Small intestine (tissue), 7 donors: ENCODE measurements around the gene ST6GALNAC6. TPM values are rescaled to one million over a fixed set of nuclear protein-coding genes. Genes with fewer than 3 reads are reported as not detected.
A peak's percentile ranks its signal among the peaks of the same experiment; 100 is the strongest.

Experiments used
- DNase-seq, 2 donors: peaks; one replicate each; pipeline versions ENCODE4 v3.0.0 to v3.0.0-alpha.2; 2013
- FAIRE-seq: peaks from 2 replicates; lab custom pipeline; 2012; peaks lifted over from hg19 to GRCh38; lab: Jason Lieb, UNC
- H3K27ac ChIP-seq, 3 donors: one replicate each; pipeline ENCODE4 v1.5.1; 2013; ENCODE audit warnings: low read length in 2 of 3, mild to moderate bottlenecking in 2 of 3, control low read depth in 1 of 3, inconsistent platforms in 1 of 3, low read depth in 1 of 3, moderate library complexity in 1 of 3
- H3K27me3 ChIP-seq, 3 donors: one replicate each; pipeline ENCODE4 v1.6.1; 2013; ENCODE audit warnings: low read length in 3 of 3, inconsistent platforms in 1 of 3; ENCODE audit not compliant: control insufficient read depth in 3 of 3, insufficient read depth in 3 of 3
- H3K36me3 ChIP-seq, 3 donors: one replicate each; pipeline ENCODE4 v1.6.1; 2013; ENCODE audit warnings: low read length in 3 of 3, inconsistent platforms in 1 of 3, low read depth in 1 of 3, mild to moderate bottlenecking in 1 of 3, moderate library complexity in 1 of 3; ENCODE audit not compliant: control insufficient read depth in 3 of 3, insufficient read depth in 2 of 3
- H3K4me1 ChIP-seq, 3 donors: one replicate each; pipeline ENCODE4 v1.6.1; 2013; ENCODE audit warnings: low read length in 2 of 3, inconsistent platforms in 1 of 3, low read depth in 1 of 3, mild to moderate bottlenecking in 1 of 3, moderate library complexity in 1 of 3; ENCODE audit not compliant: control insufficient read depth in 3 of 3, insufficient read depth in 2 of 3
- H3K4me3 ChIP-seq, 3 donors: one replicate each; pipeline ENCODE4 v1.5.1; 2013; ENCODE audit warnings: low read length in 3 of 3, control low read depth in 1 of 3, inconsistent platforms in 1 of 3, low read depth in 1 of 3, mild to moderate bottlenecking in 1 of 3, moderate library complexity in 1 of 3
- H3K9me3 ChIP-seq, 2 donors: one replicate each; pipeline ENCODE4 v1.6.1; 2013; ENCODE audit warnings: low read depth in 1 of 2, low read length in 1 of 2; ENCODE audit not compliant: control insufficient read depth in 2 of 2, insufficient read depth in 1 of 2
- WGBS, 3 donors: extraction: QIAGEN DNeasy Blood & Tissue Kit; methylation state at CpG; one replicate each; pipeline ENCODE4 v1.1.7; 2013; 5-methylcytosine and 5-hydroxymethylcytosine counted together
- polyA plus RNA-seq, 4 donors: library from polyadenylated mRNA; stranded (reverse) in 3 of 4; unstranded in 1 of 4; fragments of 200-250 nt in 3 of 4; fragments of 120-200 nt in 1 of 4; gene quantifications; one replicate each; pipeline versions ENCODE4 v1.2.1 to v1.2.3, GENCODE V29; 2013
- donor health status: healthy with polysubstance abuse.
- donor health status: control.
- donor health status: control.
- donor health status: Bipolar disorder and iron deficiency.
- donor health status: healthy.

The ST6GALNAC6 gene
- polyA plus RNA-seq, 4 donors: 2.2 to 31.8 (median 11.8) TPM

DNA sequence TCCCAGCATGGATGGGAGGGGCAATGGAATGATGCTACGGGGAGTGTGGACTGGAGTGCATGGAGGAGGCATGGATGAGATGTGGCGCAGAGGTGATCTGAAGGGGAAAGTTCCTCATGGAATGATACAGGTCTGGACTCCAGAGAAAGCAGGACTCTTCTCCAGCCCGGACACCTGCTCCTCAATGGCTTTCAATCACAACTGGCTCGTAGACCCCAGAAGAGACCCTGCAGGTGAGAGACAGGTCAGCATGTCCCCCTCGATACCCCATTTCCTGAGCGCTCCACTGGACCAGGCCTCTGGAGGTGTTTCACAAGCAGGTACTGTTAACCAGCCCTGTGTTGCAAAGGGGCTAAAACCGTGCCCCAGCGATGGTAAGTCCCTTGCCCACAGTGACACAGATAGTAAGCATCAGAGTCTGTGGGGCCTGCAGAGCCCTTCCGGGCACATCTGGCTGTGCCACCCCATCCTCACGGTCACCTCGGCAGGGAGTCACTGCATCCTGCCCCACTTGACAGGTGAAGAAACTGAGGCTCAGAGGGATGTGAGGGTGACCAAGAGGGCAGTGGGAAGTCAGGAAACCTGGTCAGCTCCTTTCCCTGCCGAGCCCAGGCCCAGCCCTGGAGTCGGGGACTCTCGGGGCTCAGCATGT lies 43.7 kb upstream of the ST6GALNAC6 start:
- Histone ChIP-seq H3K4me3 (no peak overlapping the region), H3K4me1 (peaks cover 0 to 47% (median 1%) of the 10 kb centered on the region in 3 donors), H3K36me3 (peaks cover 5 to 81% (median 29%) of the 10 kb centered on the region in 3 donors), H3K9me3 (peaks cover 0 to 3% of the 10 kb centered on the region in 2 donors), H3K27ac (peak overlapping the region in 1 of 3 donors; percentile 6), H3K27me3 (no peaks in the 10 kb centered on the region)
- no peak for FAIRE-seq
- DNase-seq: no peak
- WGBS, 3 donors: 80 to 81% (median 80%) methylated on average over 14 of the region's 14 CpGs

DNA sequence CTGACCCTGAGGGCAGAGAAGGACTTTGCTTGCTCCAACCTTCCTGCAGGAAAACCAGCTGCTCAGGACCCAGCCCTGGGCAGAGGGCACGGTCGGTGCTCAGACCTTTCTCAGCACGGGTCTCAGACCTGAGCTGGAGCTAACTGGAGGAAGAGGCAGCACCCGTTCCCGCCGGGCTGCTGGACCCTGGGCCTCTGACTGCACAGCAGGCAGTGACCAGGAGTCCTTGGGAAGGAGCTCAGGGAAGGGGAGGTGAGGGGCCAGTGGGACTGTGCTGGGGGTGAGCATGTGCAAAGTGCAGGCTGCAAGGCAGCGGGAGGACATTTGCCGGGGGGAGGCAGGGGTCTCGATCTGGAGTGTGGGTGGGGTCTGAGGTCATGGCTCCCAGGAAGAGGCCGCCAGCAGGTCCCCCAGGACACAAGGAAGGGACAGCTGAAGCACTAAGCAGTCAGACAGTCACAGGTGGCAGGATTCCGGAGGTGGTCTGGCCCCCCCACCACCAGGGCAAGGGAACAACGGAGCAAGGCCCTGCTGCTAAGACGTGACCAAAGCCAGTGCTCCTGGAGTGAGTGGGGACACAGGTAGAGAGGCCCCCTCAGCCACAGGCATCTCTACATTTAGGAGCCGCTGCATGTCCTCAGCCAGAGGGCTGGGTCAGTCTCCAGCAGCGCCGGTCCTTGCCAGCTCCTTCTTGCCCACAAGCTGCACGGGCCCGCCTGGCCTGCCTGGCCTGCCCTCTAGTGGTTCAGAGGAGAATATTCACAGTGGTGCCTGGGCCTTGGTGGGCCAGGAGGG lies 43.0 kb upstream of the ST6GALNAC6 start:
- Histone ChIP-seq H3K27me3 (no peaks in the 10 kb centered on the region), H3K4me1 (peaks cover 0 to 48% (median 2%) of the 10 kb centered on the region in 3 donors), H3K36me3 (peaks cover 5 to 74% (median 26%) of the 10 kb centered on the region in 3 donors), H3K27ac (peak overlapping the region in 1 of 3 donors; percentile 63), H3K9me3 (peaks cover 0 to 3% of the 10 kb centered on the region in 2 donors), H3K4me3 (no peak overlapping the region)
- peak; percentile 50 to 74 for DNase-seq
- 27 to 48% (median 43%) methylated on average over 16 to 18 of the region's 18 CpGs for WGBS, 3 donors
- FAIRE-seq: no peak

GRCh38 chr9:127941961-127942215 lies 42.5 kb upstream of the ST6GALNAC6 start:
- 31 to 57% (median 37%) methylated on average over 3 of the region's 3 CpGs for WGBS, 3 donors
- DNase-seq (peak in 1 of 2 donors; percentile 57), FAIRE-seq (no peak)
- Histone ChIP-seq H3K4me3 (no peak overlapping the region), H3K36me3 (peaks cover 5 to 69% (median 26%) of the 10 kb centered on the region in 3 donors), H3K27me3 (no peaks in the 10 kb centered on the region), H3K27ac (peak overlapping the region in 1 of 3 donors; percentile 63), H3K4me1 (peaks cover under 1 to 46% (median 2%) of the 10 kb centered on the region in 3 donors), H3K9me3 (peaks cover 0 to 3% of the 10 kb centered on the region in 2 donors)

GRCh38 chr9:127941062-127941960 lies 41.9 kb upstream of the ST6GALNAC6 start:
- no peaks in the 10 kb centered on the region for H3K9me3 ChIP-seq
- no peak overlapping the region for H3K4me3 ChIP-seq
- peak overlapping the region in 1 of 3 donors; percentile 63 for H3K27ac ChIP-seq
- DNase-seq (no peak), FAIRE-seq (no peak)
- H3K27me3 ChIP-seq: no peaks in the 10 kb centered on the region
- peaks cover 2 to 46% (median 6%) of the 10 kb centered on the region in 3 donors for H3K4me1 ChIP-seq
- peaks cover 5 to 65% (median 26%) of the 10 kb centered on the region in 3 donors for H3K36me3 ChIP-seq
- WGBS, 3 donors: 71 to 73% (median 71%) methylated on average over 18 of the region's 18 CpGs

DNA sequence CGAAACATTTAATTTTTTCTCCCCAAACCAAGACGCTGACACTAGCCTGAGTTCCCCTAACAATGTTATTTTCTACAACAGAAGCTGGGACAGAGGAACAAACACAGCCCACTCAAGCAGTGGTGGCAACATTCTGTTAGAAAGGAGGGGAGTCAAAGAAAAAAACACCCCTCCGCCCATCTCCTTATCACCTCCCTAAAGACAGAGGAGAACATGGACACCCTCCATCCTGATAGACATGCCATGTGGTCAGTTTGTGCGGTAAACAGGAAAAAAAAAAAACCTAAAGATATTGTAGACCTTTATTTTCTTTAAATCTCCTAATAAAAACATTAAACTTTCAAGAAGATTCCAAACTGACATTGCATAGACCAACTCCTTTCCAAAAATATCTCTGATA lies 41.2 kb upstream of the ST6GALNAC6 start:
- peaks cover 9 to 45% (median 9%) of the 10 kb centered on the region in 3 donors for H3K4me1 ChIP-seq
- FAIRE-seq (no peak), DNase-seq (no peak)
- no peaks in the 10 kb centered on the region for H3K9me3 ChIP-seq
- H3K27ac ChIP-seq: no peak overlapping the region
- H3K27me3 ChIP-seq: no peaks in the 10 kb centered on the region
- 91 to 98% (median 95%) methylated on average over 4 of the region's 4 CpGs for WGBS, 3 donors
- peaks cover 5 to 65% (median 22%) of the 10 kb centered on the region in 3 donors for H3K36me3 ChIP-seq
- no peak overlapping the region for H3K4me3 ChIP-seq

- H3K4me1 ChIP-seq: peaks cover 9 to 43% (median 9%) of the 10 kb centered on the region in 3 donors
- peak overlapping the region in 2 of 3 donors; percentile 76 to 91 for H3K4me3 ChIP-seq
- H3K27ac ChIP-seq: peak overlapping the region in 2 of 3 donors; percentile 24 to 57
- H3K27me3 ChIP-seq: no peaks in the 10 kb centered on the region
- H3K9me3 ChIP-seq: no peaks in the 10 kb centered on the region
- 12 to 33% (median 33%) methylated on average over 25 of the region's 25 CpGs for WGBS, 3 donors
- H3K36me3 ChIP-seq: peaks cover 2 to 57% (median 14%) of the 10 kb centered on the region in 3 donors
- no peak for FAIRE-seq
- DNase-seq: peak in 1 of 2 donors; percentile 45
Measured at GRCh38 chr9:127938298-127938690, 38.9 kb upstream of the ST6GALNAC6 start.

DNA sequence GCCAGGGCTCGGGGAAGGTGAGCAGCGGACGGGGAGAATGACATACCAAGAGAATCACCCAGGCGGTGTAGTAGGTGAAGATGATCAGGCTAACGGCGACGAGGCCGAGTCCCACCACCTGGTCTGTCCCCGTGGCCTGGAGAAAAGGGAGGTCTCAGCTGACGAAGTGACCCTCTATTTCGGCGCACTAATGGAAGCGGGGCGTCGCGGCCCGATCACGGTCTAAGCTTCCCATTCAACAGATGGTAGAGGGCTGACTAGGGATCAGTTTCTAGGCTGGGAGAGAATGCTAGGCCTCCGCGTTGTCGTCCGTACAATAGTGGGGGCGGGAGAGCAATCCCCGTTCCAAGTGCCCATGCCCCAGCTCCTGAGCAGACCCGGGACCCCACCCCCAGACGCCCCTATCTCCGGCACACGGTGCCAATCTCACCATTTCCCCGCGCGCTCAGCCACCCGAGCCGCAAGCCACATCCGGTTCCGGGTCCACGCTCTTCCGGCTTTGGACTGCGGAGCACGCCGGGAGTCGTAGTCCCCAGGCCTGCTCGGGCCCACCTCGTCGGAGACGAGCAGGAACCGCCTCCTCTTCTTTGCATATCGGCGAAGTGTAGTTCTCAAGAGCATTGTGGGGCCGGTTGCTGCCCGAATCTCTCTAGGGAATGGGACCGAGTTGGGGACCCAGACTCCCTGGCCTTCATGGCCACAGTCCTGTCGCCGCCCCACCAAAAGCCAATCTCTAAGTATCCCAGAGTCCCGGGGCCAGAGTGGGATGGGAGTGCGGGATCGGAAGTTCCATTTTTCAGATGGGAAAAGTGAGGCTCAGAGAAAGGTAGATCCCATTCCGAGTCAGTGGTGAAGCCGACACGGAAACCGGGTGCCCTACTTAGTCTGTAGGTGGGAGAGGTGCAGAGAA lies 38.2 kb upstream of the ST6GALNAC6 start, which contains the start of gene DPM2:
Gene DPM2, minus strand, starts transcription at position 467 of the 910 bp plus-strand sequence. Its CDS starts 34 bp downstream, at position 433.
- H3K4me1 ChIP-seq: peaks cover 9 to 37% (median 9%) of the 10 kb centered on the region in 3 donors
- H3K27ac ChIP-seq: peak within 1 kb of the TSS in 2 of 3 donors; percentile 24 to 57
- no peaks in the 10 kb centered on the region for H3K9me3 ChIP-seq
- WGBS, 3 donors: 1 to 5% (median 3%) methylated on average over 59 to 60 of the region's 60 CpGs
- peak; percentile 88 to 94 for DNase-seq
- peaks cover 2 to 55% (median 11%) of the 10 kb centered on the region in 3 donors for H3K36me3 ChIP-seq
- no peaks in the 10 kb centered on the region for H3K27me3 ChIP-seq
- FAIRE-seq: no peak
- H3K4me3 ChIP-seq: peak within 1 kb of the TSS; percentile 53 to 91 (median 76)
